Muscle layer of colon (tissue), 2 donors: ENCODE results near the gene ASCL2.
A peak's percentile ranks its signal among the peaks of the same experiment; 100 is the strongest.

ENCODE experiments used
- H3K27ac ChIP-seq: one replicate; pipeline ENCODE4 v1.7.0; 2013; ENCODE audit warnings: low read depth, mild to moderate bottlenecking, low read length, moderate library complexity
- H3K27me3 ChIP-seq, 2 donors: one replicate each; pipeline ENCODE4 v1.7.0; 2013; ENCODE audit warnings: low read length in 2 of 2, mild to moderate bottlenecking in 2 of 2; ENCODE audit not compliant: insufficient read depth in 2 of 2, control insufficient read depth in 1 of 2
- H3K36me3 ChIP-seq: one replicate; pipeline ENCODE4 v1.7.0; 2013; ENCODE audit warnings: mild to moderate bottlenecking, low read length; ENCODE audit not compliant: insufficient read depth
- H3K4me1 ChIP-seq: one replicate; pipeline ENCODE4 v1.7.0; 2013; ENCODE audit warnings: mild to moderate bottlenecking, low read length; ENCODE audit not compliant: insufficient read depth
- H3K4me3 ChIP-seq, 2 donors: one replicate each; pipeline ENCODE4 v1.7.0; 2013; ENCODE audit warnings: low read length in 2 of 2, low read depth in 1 of 2, mild to moderate bottlenecking in 1 of 2, moderate library complexity in 1 of 2
- H3K9ac ChIP-seq: one replicate; pipeline ENCODE4 v1.7.0; 2013; ENCODE audit warnings: low read length
- H3K9me3 ChIP-seq: one replicate; pipeline ENCODE4 v1.7.0; 2013; ENCODE audit warnings: mild to moderate bottlenecking, low read length
- donor health status: abdominal sarcoma.
- donor health status: Adenocarcinoma of cecum.

Gene ASCL2

GRCh38 chr11:2273771-2274170 lies 3.4 kb upstream of the ASCL2 start:
- H3K4me1 ChIP-seq: no peaks in the 10 kb centered on the region
- H3K36me3 ChIP-seq: no peaks in the 10 kb centered on the region
- no peak overlapping the region for H3K4me3 ChIP-seq
- no peak overlapping the region for H3K27ac ChIP-seq
- peaks cover 0 to 39% of the 10 kb centered on the region in 2 donors for H3K27me3 ChIP-seq
- no peak overlapping the region for H3K9ac ChIP-seq
- H3K9me3 ChIP-seq: no peaks in the 10 kb centered on the region

- Histone ChIP-seq H3K4me3 (no peak overlapping the region), H3K9ac (no peak overlapping the region), H3K27me3 (peaks cover 3 to 44% of the 10 kb centered on the region in 2 donors), H3K9me3 (no peaks in the 10 kb centered on the region), H3K36me3 (no peaks in the 10 kb centered on the region), H3K27ac (no peak overlapping the region), H3K4me1 (no peaks in the 10 kb centered on the region)
These were observed 2.9 kb upstream of the ASCL2 start for GRCh38 chr11:2273311-2273710.

GRCh38 chr11:2272946-2273280 lies 2.5 kb upstream of the ASCL2 start:
- Histone ChIP-seq H3K27me3 (peaks cover 4 to 48% of the 10 kb centered on the region in 2 donors), H3K4me1 (no peaks in the 10 kb centered on the region), H3K9ac (no peak overlapping the region), H3K27ac (no peak overlapping the region), H3K36me3 (no peaks in the 10 kb centered on the region), H3K4me3 (no peak overlapping the region), H3K9me3 (no peaks in the 10 kb centered on the region)

GRCh38 chr11:2272228-2272945 lies 2.0 kb upstream of the ASCL2 start:
- Histone ChIP-seq H3K9ac (no peak overlapping the region), H3K4me3 (no peak overlapping the region), H3K4me1 (no peaks in the 10 kb centered on the region), H3K27ac (no peak overlapping the region), H3K9me3 (no peaks in the 10 kb centered on the region), H3K27me3 (peaks cover 4 to 53% of the 10 kb centered on the region in 2 donors), H3K36me3 (no peaks in the 10 kb centered on the region)

GRCh38 chr11:2271327-2272227 lies 1.2 kb upstream of the ASCL2 start:
- Histone ChIP-seq H3K27me3 (peaks cover 4 to 54% of the 10 kb centered on the region in 2 donors), H3K4me3 (no peak overlapping the region), H3K4me1 (no peaks in the 10 kb centered on the region), H3K9ac (no peak overlapping the region), H3K27ac (no peak overlapping the region), H3K9me3 (no peaks in the 10 kb centered on the region), H3K36me3 (no peaks in the 10 kb centered on the region)

- Histone ChIP-seq H3K4me3 (no peak overlapping the region), H3K9ac (no peak overlapping the region), H3K27ac (no peak overlapping the region), H3K36me3 (no peaks in the 10 kb centered on the region), H3K4me1 (no peaks in the 10 kb centered on the region), H3K9me3 (no peaks in the 10 kb centered on the region), H3K27me3 (peaks cover 4 to 54% of the 10 kb centered on the region in 2 donors)
These were observed 614 bp upstream of the ASCL2 start for GRCh38 chr11:2271077-2271326.

GRCh38 chr11:2269601-2270321 lies 627 bp downstream of the ASCL2 start:
- peaks cover 4 to 50% of the 10 kb centered on the region in 2 donors for H3K27me3 ChIP-seq
- H3K4me3 ChIP-seq: peak overlapping the region; percentile 38 to 43
- H3K9ac ChIP-seq: no peak overlapping the region
- no peaks in the 10 kb centered on the region for H3K4me1 ChIP-seq
- no peaks in the 10 kb centered on the region for H3K36me3 ChIP-seq
- H3K9me3 ChIP-seq: no peaks in the 10 kb centered on the region
- no peak overlapping the region for H3K27ac ChIP-seq

- Histone ChIP-seq H3K9ac (no peak overlapping the region), H3K27me3 (peaks cover 4 to 50% of the 10 kb centered on the region in 2 donors), H3K27ac (no peak overlapping the region), H3K4me1 (no peaks in the 10 kb centered on the region), H3K36me3 (no peaks in the 10 kb centered on the region), H3K9me3 (no peaks in the 10 kb centered on the region), H3K4me3 (peak overlapping the region; percentile 38 to 43)
These were observed 1.4 kb downstream of the ASCL2 start for GRCh38 chr11:2268729-2269600.

- no peak overlapping the region for H3K4me3 ChIP-seq
- H3K4me1 ChIP-seq: no peaks in the 10 kb centered on the region
- no peaks in the 10 kb centered on the region for H3K9me3 ChIP-seq
- peaks cover 4 to 50% of the 10 kb centered on the region in 2 donors for H3K27me3 ChIP-seq
- no peaks in the 10 kb centered on the region for H3K36me3 ChIP-seq
- H3K27ac ChIP-seq: no peak overlapping the region
- no peak overlapping the region for H3K9ac ChIP-seq
These were observed 2.3 kb downstream of the ASCL2 start for GRCh38 chr11:2267851-2268728.

- no peak overlapping the region for H3K27ac ChIP-seq
- H3K4me1 ChIP-seq: no peaks in the 10 kb centered on the region
- no peak overlapping the region for H3K4me3 ChIP-seq
- H3K27me3 ChIP-seq: peaks cover 4 to 50% of the 10 kb centered on the region in 2 donors
- H3K9ac ChIP-seq: no peak overlapping the region
- H3K9me3 ChIP-seq: no peaks in the 10 kb centered on the region
- no peaks in the 10 kb centered on the region for H3K36me3 ChIP-seq
These were observed 3.0 kb downstream of the ASCL2 start for GRCh38 chr11:2267306-2267850.
